Germinal center (tissue), 1 donor: ENCODE results near the gene DAPK1.

Experiments used
- DNase-seq: peaks from one replicate; pipeline ENCODE4 v3.0.0; 2012; ENCODE audit warnings: mixed read lengths, low spot score

Gene DAPK1

GRCh38 chr9:87614397-87614796 lies 116.7 kb downstream of the DAPK1 start:
- no peak for DNase-seq

- DNase-seq = no peak
Measured at GRCh38 chr9:87615136-87615535, 117.5 kb downstream of the DAPK1 start.

- DNase-seq = no peak
Measured at GRCh38 chr9:87615547-87616148, 118.0 kb downstream of the DAPK1 start.

GRCh38 chr9:87618226-87618625 lies 120.6 kb downstream of the DAPK1 start:
- no peak for DNase-seq

GRCh38 chr9:87618931-87619330 lies 121.3 kb downstream of the DAPK1 start:
- DNase-seq = no peak

- no peak for DNase-seq
Measured at GRCh38 chr9:87619346-87619745, 121.7 kb downstream of the DAPK1 start.

- no peak for DNase-seq
Measured at GRCh38 chr9:87620731-87621322, 123.2 kb downstream of the DAPK1 start.

GRCh38 chr9:87622098-87622497 lies 124.4 kb downstream of the DAPK1 start:
- no peak for DNase-seq

- DNase-seq = no peak
Measured at GRCh38 chr9:87622923-87623322, 125.3 kb downstream of the DAPK1 start.

- no peak for DNase-seq
Measured at GRCh38 chr9:87628346-87628745, 130.7 kb downstream of the DAPK1 start.

GRCh38 chr9:87629104-87629503 lies 131.4 kb downstream of the DAPK1 start:
- DNase-seq = no peak

- no peak for DNase-seq
Measured at GRCh38 chr9:87630266-87630665, 132.6 kb downstream of the DAPK1 start.

GRCh38 chr9:87630846-87631245 lies 133.2 kb downstream of the DAPK1 start:
- no peak for DNase-seq

GRCh38 chr9:87635656-87636501 lies 138.2 kb downstream of the DAPK1 start:
- DNase-seq = no peak

GRCh38 chr9:87638292-87638691 lies 140.6 kb downstream of the DAPK1 start:
- no peak for DNase-seq

- no peak for DNase-seq
Measured at GRCh38 chr9:87639949-87640348, 142.3 kb downstream of the DAPK1 start.

GRCh38 chr9:87640385-87640795 lies 142.7 kb downstream of the DAPK1 start:
- no peak for DNase-seq

- DNase-seq = no peak
Measured at GRCh38 chr9:87641067-87641466, 143.4 kb downstream of the DAPK1 start.

- DNase-seq = no peak
Measured at GRCh38 chr9:87642330-87643106, 144.9 kb downstream of the DAPK1 start.

GRCh38 chr9:87643107-87643650 lies 145.5 kb downstream of the DAPK1 start:
- DNase-seq = no peak

GRCh38 chr9:87643778-87644570 lies 146.3 kb downstream of the DAPK1 start:
- no peak for DNase-seq
